GM12878 (cell line): ENCODE results near the gene MYO1D. TPM values are rescaled to one million over a fixed set of nuclear protein-coding genes. Genes with fewer than 3 reads are reported as not detected.

ENCODE experiments used
- ATAC-seq: fragments of 200-7000 bp; cut with Tn5 transposase; 3 replicates; pipeline ENCODE4 v1.9.1; 2020; ENCODE audit warnings: mild to moderate bottlenecking, moderate library complexity
- BruUV-seq: library from RNA; stranded (reverse); fragments of 400-500 nt; replicated peaks from 2 replicates; lab custom pipeline; 2021; lab: Mats Ljungman, UMichigan
- CTCF ChIA-PET: fragments of 300-600 bp; sonication (Branson Sonifier 250); formaldehyde crosslinking; extraction: SDS; loops from one replicate; lab custom pipeline; 2021; ENCODE audit warnings: inconsistent platforms; lab: Yijun Ruan, JAX
- POLR2A ChIA-PET: fragments of 350-600 bp; formaldehyde crosslinking; extraction: SDS; loops from one replicate; lab custom pipeline; 2021; ENCODE audit warnings: inconsistent platforms; lab: Charles Lee
- RAD21 ChIA-PET: fragments of 300-600 bp; sonication (Branson Sonifier 250); formaldehyde crosslinking; loops from one replicate; lab custom pipeline; 2023; ENCODE audit warnings: antibody characterized with exemption; ENCODE audit not compliant: unreplicated experiment; lab: Charles Lee
- SMC1A ChIA-PET: fragments of 300-600 bp; sonication (Branson Sonifier 250); formaldehyde crosslinking; loops from one replicate; lab custom pipeline; 2023; ENCODE audit not compliant: unreplicated experiment, uncharacterized antibody; lab: Charles Lee
- DNase-seq: peaks from one replicate; pipeline ENCODE4 v3.0.0-alpha.2; 2011; ENCODE audit warnings: low read depth, low spot score
- FAIRE-seq: peaks from 3 replicates; lab custom pipeline; 2011; peaks lifted over from hg19 to GRCh38; lab: Jason Lieb, UNC
- H2AFZ ChIP-seq: 2 replicates; pipeline ENCODE4 v1.6.0; 2011; ENCODE audit warnings: low read depth, low read length, control low read depth; ENCODE audit not compliant: control insufficient read depth
- H3K27ac ChIP-seq: 2 replicates; pipeline ENCODE4 v1.5.1; 2011; ENCODE audit warnings: control low read depth; ENCODE audit not compliant: control insufficient read depth, insufficient read depth
- H3K27me3 ChIP-seq, 2 experiments: replicated peaks in 1 of 2; 2 replicates each; pipeline versions ENCODE4 v1.6.0 to v1.6.1; 2011; ENCODE audit warnings: low read length in 1 of 2; ENCODE audit not compliant: control insufficient read depth in 2 of 2, insufficient read depth in 2 of 2
- H3K36me3 ChIP-seq, 2 experiments: 2 replicates each; pipeline ENCODE4 v1.5.1; 2011; ENCODE audit warnings: low read length in 1 of 2; ENCODE audit not compliant: control insufficient read depth in 2 of 2, insufficient read depth in 2 of 2
- H3K4me1 ChIP-seq: 2 replicates; pipeline ENCODE4 v1.6.1; 2011; ENCODE audit warnings: mild to moderate bottlenecking, low read length, moderate library complexity, mixed read lengths; ENCODE audit not compliant: control insufficient read depth, insufficient read depth
- H3K4me2 ChIP-seq: 2 replicates; pipeline ENCODE4 v1.6.0; 2011; ENCODE audit warnings: control low read depth; ENCODE audit not compliant: control insufficient read depth, insufficient read depth
- H3K4me3 ChIP-seq: fragments of 200-600 bp; sonication (generic); 2 replicates; pipeline ENCODE4 v1.5.1; 2016
- H3K79me2 ChIP-seq: 2 replicates; pipeline ENCODE4 v1.6.0; 2011; ENCODE audit warnings: low read length; ENCODE audit not compliant: control insufficient read depth, insufficient read depth
- H3K9ac ChIP-seq: 2 replicates; pipeline ENCODE4 v1.8.0; 2011; ENCODE audit warnings: low read length, control low read depth, mixed read lengths; ENCODE audit not compliant: control insufficient read depth, insufficient read depth
- H3K9me3 ChIP-seq: replicated peaks from 3 replicates; pipeline ENCODE4 v1.5.1; 2011; ENCODE audit warnings: mild to moderate bottlenecking, low read length; ENCODE audit not compliant: control insufficient read depth, insufficient read depth
- H4K20me1 ChIP-seq: 2 replicates; pipeline ENCODE4 v1.6.0; 2011; ENCODE audit not compliant: control insufficient read depth, insufficient read depth
- ATF7 ChIP-seq: fragments of 450-650 bp; IDR thresholded peaks from 2 replicates; pipeline ENCODE4 v1.6.1; 2016; ENCODE audit warnings: low read depth, mild to moderate bottlenecking
- BACH1 ChIP-seq: fragments of 450-650 bp; IDR thresholded peaks from 2 replicates; pipeline ENCODE4 v1.6.1; 2017; ENCODE audit warnings: mild to moderate bottlenecking, borderline replicate concordance
- BCL3 ChIP-seq: IDR thresholded peaks from 2 replicates; pipeline ENCODE4 v1.6.1; 2011; ENCODE audit warnings: borderline replicate concordance, low read depth, mild to moderate bottlenecking, moderate library complexity, low read length; ENCODE audit not compliant: insufficient read depth, poor library complexity, severe bottlenecking
- BCLAF1 ChIP-seq: fragments of 450-650 bp; IDR thresholded peaks from 2 replicates; pipeline ENCODE4 v1.6.1; 2017; ENCODE audit warnings: antibody characterized with exemption, mild to moderate bottlenecking, moderate library complexity
- DPF2 ChIP-seq: fragments of 450-650 bp; IDR thresholded peaks from 2 replicates; pipeline ENCODE4 v1.6.1; 2017; ENCODE audit warnings: mild to moderate bottlenecking
- ELK1 ChIP-seq: IDR thresholded peaks from 2 replicates; pipeline ENCODE4 v1.6.1; 2012; ENCODE audit warnings: low read depth, low read length, improper control_type of control experiment
- HCFC1 ChIP-seq: fragments of 150-350 bp; IDR thresholded peaks from 2 replicates; pipeline ENCODE4 v1.6.1; 2014; ENCODE audit warnings: low read length
- IRF4 ChIP-seq: IDR thresholded peaks from 2 replicates; pipeline ENCODE4 v1.6.1; 2011; ENCODE audit warnings: low read depth, low read length
- JUNB ChIP-seq: IDR thresholded peaks from 2 replicates; pipeline ENCODE4 v1.6.1; 2016; ENCODE audit warnings: antibody characterized with exemption, mild to moderate bottlenecking
- LARP7 ChIP-seq: fragments of 450-650 bp; IDR thresholded peaks from 2 replicates; pipeline ENCODE4 v1.6.1; 2017; ENCODE audit warnings: mild to moderate bottlenecking
- NR2F1 ChIP-seq: fragments of 450-650 bp; conservative IDR thresholded peaks from 2 replicates; pipeline ENCODE4 v1.6.1; 2017; ENCODE audit warnings: mild to moderate bottlenecking
- RAD51 ChIP-seq: fragments of 450-650 bp; IDR thresholded peaks from 2 replicates; pipeline ENCODE4 v1.6.1; 2016; ENCODE audit warnings: moderate library complexity, mild to moderate bottlenecking, inconsistent platforms
- RCOR1 ChIP-seq: conservative IDR thresholded peaks from 2 replicates; pipeline ENCODE4 v1.6.1; 2012; ENCODE audit warnings: low read depth, low read length, improper control_type of control experiment
- SMARCA5 ChIP-seq: fragments of 450-650 bp; IDR thresholded peaks from 2 replicates; pipeline ENCODE4 v1.6.1; 2017; ENCODE audit warnings: mild to moderate bottlenecking
- ZBTB40 ChIP-seq: fragments of 450-650 bp; IDR thresholded peaks from 2 replicates; pipeline ENCODE4 v1.6.1; 2016; ENCODE audit warnings: mild to moderate bottlenecking, moderate library complexity, borderline replicate concordance
- ZNF622 ChIP-seq: fragments of 450-650 bp; IDR thresholded peaks from 2 replicates; pipeline ENCODE4 v1.6.1; 2017; ENCODE audit warnings: mild to moderate bottlenecking, inconsistent platforms
- WGBS: methylation state at CpG from one replicate; pipeline ENCODE4 v1.1.6; 2016; ENCODE audit warnings: low lambda C conversion rate; ENCODE audit not compliant: insufficient replicate concordance, insufficient coverage; ENCODE audit errors: missing lambda C conversion rate; 5-methylcytosine and 5-hydroxymethylcytosine counted together
- in situ Hi-C: fragments of 300-500 bp; cut with MboI; formaldehyde crosslinking; loops from 9 replicates; pipeline ENCODE4 v1.14.3; 2018; ENCODE audit warnings: mixed read lengths
- intact Hi-C: fragments of 100-400 bp; cut with micrococcal nuclease; formaldehyde crosslinking; loops from one replicate; pipeline ENCODE4 v1.14.2; 2022; ENCODE audit not compliant: unreplicated experiment
- polyA plus RNA-seq, 11 experiments: library from polyadenylated mRNA; depleted of rRNA in 4 of 11; unstranded in 6 of 11; stranded (reverse) in 5 of 11; fragments of >200 nt; fragmentation: Nextera tagmentation in 4 of 11; fragmentation: Illumina TruSeq in 1 of 11; extraction: Ambion mirVana in 4 of 11; extraction: Trizol in 1 of 11; gene quantifications; 1 replicate in 1 of 11; 2 replicates in 10 of 11; pipeline versions ENCODE4 v1.2.1 to v1.2.3, GENCODE V29; 2011 to 2016; ENCODE audit warnings: inconsistent platforms in 2 of 11, missing spikeins in 2 of 11, low read depth in 1 of 11
- total RNA-seq, 4 experiments: library from RNA; depleted of rRNA in 3 of 4; stranded (reverse); fragments of >200 nt in 3 of 4; fragmentation: Illumina TruSeq in 1 of 4; extraction: Trizol in 1 of 4; gene quantifications; 2 replicates each; pipeline versions ENCODE4 v1.2.1 to v1.2.3, GENCODE V29; 2013 to 2021

Gene MYO1D
- total and polyA plus RNA-seq, 10 of the 15 experiments (the other 5 are each of a cell fraction or from before 2014, with no cell fraction given) = 1.8 to 37.7 (median 25.4) TPM

GRCh38 chr17:32801641-32802040 is 75.3 kb downstream of the MYO1D start:
- Histone ChIP-seq H2AFZ (no peak overlapping the region), H3K4me2 (no peak overlapping the region), H3K4me3 (no peak overlapping the region), H3K4me1 (no peaks in the 10 kb centered on the region), H3K36me3 (no peaks in the 10 kb centered on the region), H3K9me3 (no peaks in the 10 kb centered on the region), H3K27me3 (no peaks in the 10 kb centered on the region), H3K9ac (no peak overlapping the region), H3K79me2 (no peaks in the 10 kb centered on the region), H4K20me1 (no peaks in the 10 kb centered on the region), H3K27ac (no peak overlapping the region)
- 70% methylated on average over 2 of the region's 2 CpGs for WGBS
- SMC1A ChIA-PET = interaction anchor here (0.9 to 2.5 kb wide), 11 partner anchors 7 to 108 kb away, joined by 3 to 10 read pairs (median 4); partner anchors contain the start of gene MYO1D
- no peak for FAIRE-seq
- RAD21 ChIA-PET = interaction anchor here (0.6 to 5.9 kb wide), 5 partner anchors 10 to 75 kb away, joined by 3 to 28 read pairs (median 5); partner anchors contain the start of gene MYO1D
- BruUV-seq = no TSS peak
- DNase-seq = no peak
- in situ Hi-C loops = no loop called here
- no peak for ATAC-seq
- intact Hi-C loops = no loop called here
- CTCF ChIA-PET = interaction anchor here (0.8 to 8.2 kb wide), 9 partner anchors 9 to 340 kb away, joined by 3 to 53 read pairs (median 6); partner anchors contain the start of gene MYO1D
- POLR2A ChIA-PET = interaction anchor here (1.0 kb wide), 1 partner anchor 10 kb away, joined by 3 read pairs; no protein-coding TSS in a partner anchor
- TF ChIP-seq ELK1 = no peak
- no peak for TF ChIP-seq ATF7
- TF ChIP-seq RCOR1 = no peak
- no peak for TF ChIP-seq JUNB
- TF ChIP-seq LARP7 = no peak
- TF ChIP-seq SMARCA5 = no peak
- no peak for TF ChIP-seq BACH1
- no peak for TF ChIP-seq RAD51
- TF ChIP-seq NR2F1 = no peak
- no peak for TF ChIP-seq IRF4
- no peak for TF ChIP-seq DPF2
- TF ChIP-seq BCL3 = no peak
- TF ChIP-seq BCLAF1 = no peak
- TF ChIP-seq ZNF622 = no peak
- no peak for TF ChIP-seq HCFC1
- no peak for TF ChIP-seq ZBTB40
